GM18870 (cell line): ENCODE results near the gene RAB21.
A peak's percentile ranks its signal among the peaks of the same experiment; 100 is the strongest.

Experiments
- ATAC-seq: cut with Tn5 transposase; IDR thresholded peaks from one replicate; pipeline ENCODE4 v1.9.1; 2021; ENCODE audit warnings: moderate library complexity; ENCODE audit not compliant: unreplicated experiment

Gene RAB21, protein sequence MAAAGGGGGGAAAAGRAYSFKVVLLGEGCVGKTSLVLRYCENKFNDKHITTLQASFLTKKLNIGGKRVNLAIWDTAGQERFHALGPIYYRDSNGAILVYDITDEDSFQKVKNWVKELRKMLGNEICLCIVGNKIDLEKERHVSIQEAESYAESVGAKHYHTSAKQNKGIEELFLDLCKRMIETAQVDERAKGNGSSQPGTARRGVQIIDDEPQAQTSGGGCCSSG

DNA sequence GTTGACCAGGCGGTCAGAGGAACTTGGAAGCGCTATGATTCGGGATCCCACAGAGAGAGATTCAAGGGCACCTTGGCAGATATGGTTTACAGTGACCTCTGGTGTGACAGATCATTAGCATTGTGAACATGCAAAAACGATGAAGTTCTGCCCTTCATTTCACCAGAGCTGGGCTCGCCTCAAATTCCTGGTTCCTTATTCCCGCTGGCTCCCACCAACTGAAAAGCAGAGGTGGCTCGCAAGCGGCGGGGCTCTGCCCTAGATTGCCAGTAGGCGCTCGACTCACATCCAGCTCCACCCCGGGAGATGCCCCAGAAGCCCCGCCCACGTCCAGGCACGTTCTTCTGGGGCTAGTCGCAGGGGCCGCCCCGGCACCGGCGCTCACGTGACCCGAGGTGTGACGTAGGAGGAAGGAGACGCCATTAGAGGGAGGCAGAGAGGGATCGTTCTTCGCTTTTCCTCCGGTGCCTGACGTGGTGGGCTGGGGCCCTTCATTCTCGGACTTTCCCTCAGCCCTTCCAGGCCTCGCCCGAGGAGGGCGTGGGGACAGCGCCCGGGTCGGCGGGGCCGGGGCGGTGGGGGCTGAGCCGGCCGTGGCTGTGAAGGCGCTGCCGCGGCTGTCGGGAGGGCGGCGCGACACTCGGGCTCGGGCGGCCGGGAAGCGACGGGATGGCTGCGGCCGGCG is at the start of gene RAB21:
TSS of gene RAB21 (plus strand) at position 403 of the 685 bp plus-strand sequence. CDS start at position 670, 267 bp downstream.
- ATAC-seq, result peak; percentile 89

DNA sequence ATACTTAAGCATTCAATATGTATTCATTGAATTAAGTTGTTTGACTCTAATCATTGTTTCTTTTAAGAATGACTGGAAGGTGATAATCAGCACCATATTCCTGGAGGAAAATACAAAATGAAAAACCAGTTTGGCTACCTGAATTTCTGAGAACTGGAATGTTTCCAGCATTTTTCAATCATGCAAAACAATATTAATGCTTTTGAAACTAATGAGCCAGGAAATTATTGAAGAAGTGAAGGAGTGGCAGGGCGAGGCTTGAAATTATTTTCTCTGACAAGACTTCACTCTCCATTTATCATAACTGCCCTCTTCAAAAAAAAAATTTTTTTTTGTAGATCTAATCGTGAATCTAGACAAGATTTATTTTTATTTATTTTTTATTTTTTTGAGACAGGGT is 49.7 kb upstream of the RAB21 start:
- ATAC-seq, result no peak

DNA sequence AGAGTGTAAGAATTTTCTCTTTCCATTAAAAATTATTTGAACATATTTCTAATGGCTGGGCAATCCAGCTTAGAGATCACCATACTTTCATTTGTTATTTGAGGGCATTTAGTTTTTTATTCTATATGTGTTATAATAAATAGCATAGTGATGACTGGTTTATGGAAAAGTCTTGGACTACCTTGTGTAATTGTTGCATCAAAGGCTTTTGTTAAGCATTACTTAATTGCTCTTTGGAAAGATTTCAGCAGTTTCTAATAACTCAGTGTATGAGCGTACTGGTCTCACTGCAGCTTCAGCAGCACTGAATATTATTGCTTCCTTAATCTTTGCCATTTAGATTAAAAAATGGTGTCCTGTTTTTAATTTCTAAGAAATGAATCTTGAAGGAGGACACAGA is 46.0 kb upstream of the RAB21 start:
- no peak for ATAC-seq

DNA sequence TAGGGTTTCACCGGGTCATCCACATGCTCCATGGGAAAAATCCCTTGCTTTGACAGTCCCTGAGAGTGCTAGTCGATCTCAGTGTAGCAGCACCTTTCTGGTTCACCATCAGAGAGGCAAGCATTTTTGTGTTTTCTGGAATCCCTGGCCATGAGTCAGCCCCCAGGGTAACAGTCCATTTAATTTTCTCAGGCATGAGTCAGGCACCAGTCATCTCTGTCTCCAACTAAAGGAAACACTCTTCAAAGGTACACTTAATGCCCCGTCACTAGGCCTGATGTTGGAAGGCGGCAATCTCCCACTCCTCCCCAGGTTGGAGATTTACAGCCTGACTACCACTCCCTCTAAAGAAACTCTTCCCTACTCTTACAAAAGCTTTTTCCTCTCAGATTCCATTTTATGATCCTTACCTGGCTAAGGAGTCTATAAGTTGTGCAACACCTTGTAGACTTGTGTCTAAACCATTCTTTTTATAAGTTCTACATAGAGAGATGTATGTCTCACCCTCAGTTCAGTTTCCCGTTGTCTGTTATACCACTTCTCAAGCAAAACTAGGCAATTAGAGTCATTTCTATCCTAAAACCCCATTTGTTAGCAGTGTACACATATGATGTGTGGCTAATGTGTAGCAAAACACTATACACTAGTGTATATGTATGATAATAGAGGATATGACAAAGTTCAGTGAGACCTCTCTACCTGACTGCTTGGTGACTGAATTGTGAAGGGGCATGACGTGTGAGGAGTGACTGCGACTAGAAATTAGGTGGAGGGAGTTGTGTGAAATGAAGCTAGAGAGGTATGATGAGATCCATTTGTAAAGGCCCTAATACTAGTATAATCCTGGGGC is 44.2 kb upstream of the RAB21 start:
- no peak for ATAC-seq

DNA sequence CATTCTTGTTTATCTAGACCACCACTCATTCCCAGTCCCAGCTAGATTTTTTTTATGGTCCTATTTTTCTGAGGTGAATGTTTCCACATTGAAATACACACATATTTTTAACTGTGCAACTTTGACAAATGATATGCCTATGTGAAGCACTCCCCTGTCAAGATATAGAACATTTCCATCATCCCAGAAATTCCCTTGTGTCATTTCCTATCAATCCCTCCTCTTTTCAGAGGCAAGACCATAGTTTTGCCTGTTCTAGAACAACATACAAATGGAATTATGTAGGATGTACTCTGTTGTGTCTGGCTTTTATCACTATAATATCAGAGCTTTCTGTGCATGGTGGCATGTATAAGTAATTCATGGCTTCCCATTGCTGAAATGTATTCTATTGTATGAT is 36.1 kb upstream of the RAB21 start:
- no peak for ATAC-seq

GRCh38 chr12:71719647-71720370 is 34.9 kb upstream of the RAB21 start:
- ATAC-seq, result no peak

DNA sequence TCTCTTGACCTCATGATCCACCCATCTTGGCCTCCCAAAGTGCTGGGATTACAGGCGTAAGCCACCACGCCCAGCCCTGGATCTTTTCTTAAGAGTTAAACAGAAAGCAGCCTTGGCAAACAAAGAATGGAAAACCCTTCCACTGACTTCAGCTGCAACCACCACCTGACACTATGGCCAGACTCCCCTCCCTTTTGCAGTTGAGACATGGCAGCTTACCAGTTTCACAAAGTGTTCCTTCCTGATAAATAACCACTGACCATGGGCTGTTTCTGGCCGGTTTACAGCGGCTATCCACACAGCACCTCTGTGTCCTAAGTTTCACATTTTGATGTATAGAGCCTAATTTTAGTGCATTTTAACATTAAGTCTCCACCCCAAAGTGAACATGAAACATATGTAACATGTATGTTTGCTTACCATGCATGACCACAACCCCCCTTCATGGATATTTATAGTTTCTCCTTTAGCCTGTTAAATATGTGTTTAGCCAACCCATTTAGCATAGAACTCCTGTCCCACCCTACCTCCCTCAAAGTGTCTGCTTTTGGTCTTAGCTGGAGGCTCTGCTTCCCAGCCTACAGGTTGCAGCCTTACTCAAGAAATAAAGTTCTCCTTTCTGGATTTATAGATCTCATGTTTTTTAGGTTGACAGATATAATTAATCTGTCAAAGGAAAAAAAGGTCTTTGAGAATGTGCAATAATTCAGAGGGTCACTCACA is 32.7 kb upstream of the RAB21 start:
- no peak for ATAC-seq

DNA sequence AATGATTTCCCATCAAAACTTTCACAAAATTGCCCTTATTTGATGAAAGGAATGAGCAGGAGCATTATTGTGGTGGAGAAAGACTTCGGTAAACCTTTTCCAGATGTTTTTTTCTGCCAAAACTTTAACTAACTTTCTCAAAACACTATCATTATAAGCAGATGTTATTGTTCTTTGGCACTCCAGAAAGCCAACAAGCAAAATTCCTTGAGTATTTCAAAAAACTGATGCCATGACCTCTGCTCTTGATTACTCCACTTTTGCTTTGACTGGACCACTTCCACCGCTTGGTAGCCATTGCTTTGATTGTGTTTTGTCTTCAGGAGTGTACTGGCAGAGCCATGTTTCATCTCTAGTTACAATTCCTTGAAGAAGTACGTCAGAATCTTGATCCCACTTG is 29.7 kb upstream of the RAB21 start:
- ATAC-seq, result no peak

DNA sequence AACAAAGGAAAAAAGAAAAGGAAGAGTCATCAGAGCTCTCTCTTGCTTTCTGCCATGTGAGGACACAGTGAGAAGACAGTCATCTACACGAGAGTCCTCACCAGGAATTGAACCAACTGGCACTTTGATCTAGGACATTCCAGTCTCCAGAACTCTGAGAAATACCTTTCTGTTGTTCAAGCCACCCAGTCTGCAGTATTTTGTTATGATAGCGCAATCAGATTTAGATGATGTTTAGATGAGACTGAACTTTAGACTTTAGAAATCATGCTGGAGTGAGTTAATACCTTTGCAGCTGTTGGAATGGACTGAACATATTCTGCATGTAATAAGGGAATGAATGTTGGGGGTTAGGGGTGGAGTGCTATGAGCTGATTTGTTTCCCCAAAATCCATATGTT is 28.1 kb upstream of the RAB21 start:
- no peak for ATAC-seq

DNA sequence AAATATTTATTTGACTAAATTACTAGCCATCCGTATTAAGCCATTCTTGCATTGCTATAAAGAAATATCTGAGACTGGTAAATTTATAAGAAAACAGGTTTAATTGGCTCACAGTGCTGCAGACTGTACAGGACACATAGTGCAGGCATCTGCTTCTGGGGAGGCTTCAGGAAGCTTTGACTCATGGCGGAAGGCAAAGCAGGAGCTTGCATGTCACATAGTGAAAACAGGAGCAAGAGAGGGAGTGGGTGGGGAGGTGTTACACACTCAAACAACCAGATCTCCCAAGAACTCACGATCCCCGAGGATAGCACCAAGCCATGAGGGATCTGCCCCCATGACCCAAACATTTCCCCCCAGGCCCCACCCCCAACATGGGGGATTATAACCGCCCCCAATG is 26.7 kb upstream of the RAB21 start:
- ATAC-seq, result no peak

DNA sequence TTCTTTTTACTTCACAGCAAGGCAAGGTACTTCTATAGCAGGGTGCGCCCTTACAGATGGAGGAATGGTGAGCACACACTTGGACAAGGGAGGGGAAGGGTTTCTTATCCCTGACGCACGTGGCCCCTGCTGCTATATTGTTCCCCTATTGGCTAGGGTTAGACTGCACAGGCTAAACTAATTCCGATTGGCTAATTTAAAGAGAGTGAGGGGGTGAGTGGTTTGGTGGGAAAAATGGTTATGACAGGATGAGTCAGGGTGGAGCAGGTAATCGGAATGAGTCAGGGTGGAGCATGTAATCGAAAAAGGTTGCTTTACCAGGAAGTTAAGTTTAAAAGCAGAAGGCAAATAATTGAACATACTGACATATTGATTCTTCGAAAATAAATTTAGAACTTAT is 23.7 kb upstream of the RAB21 start:
- ATAC-seq, result no peak

DNA sequence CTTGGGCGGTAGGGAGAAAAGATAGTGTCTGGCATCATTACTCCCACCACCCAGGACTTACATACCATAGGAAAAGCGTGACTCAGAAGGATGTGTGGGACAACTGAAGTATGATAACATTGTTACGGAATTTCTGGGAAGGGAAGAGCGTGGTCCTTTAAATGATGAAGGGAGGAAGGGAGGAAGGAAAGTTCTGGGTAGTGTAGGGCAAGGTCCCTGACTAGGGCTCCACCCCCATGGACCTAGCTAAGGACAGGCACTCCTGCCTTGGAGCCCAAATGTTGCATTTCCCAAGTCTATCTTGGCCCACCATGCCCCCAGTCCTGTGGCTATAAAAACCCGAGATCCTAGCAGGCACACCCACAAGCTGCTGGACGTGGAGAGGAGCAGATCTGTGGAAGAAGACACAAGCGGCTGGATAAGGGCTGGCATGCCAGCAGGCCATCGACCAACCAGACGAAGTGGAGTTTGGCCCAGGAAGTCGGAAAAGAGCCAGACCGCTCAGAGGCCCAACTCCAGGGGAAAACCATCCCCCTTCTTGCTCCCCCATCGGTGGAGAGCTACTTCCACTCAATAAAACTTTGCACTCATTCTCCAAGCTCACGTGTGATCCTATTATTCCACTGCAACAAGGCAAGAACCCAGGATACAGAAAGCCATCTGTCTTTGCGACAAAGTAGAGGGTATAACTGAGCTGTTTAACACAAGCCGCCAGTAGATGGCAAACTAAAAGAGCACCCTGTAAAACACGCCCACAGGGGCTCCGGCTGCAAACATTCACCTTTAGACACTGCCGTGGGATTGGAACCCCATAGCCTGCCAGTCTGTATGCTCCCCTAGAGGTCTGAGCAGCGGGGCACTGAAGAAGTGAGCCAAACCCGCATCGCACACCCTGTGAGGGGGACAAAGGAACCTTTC is 23.0 kb upstream of the RAB21 start:
- ATAC-seq, result no peak

DNA sequence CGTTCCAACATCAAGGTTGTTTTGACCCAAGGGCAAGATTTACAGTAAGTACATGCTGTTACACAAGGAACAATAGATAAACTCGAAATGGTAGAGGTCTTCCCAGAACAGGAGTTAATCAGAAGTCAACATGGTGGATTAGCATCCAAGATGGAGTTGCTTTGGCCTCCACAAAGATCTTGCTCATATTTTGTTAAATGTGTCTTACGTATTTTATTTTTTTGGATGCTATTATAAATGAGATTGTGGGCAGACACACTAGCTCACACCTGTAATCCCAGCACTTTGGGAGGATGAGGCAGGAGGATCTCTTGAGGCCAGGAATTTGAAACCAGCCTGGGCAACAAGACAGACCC is 22.3 kb upstream of the RAB21 start:
- no peak for ATAC-seq

- no peak for ATAC-seq
These were observed 17.5 kb upstream of the RAB21 start for GRCh38 chr12:71737197-71737596.

- ATAC-seq, result no peak
These were observed 11.7 kb upstream of the RAB21 start for GRCh38 chr12:71742998-71743397.

- no peak for ATAC-seq
These were observed 10.0 kb upstream of the RAB21 start for GRCh38 chr12:71744522-71745300.

- ATAC-seq, result peak; percentile 85
These were observed 7.6 kb upstream of the RAB21 start for GRCh38 chr12:71746974-71747611.

GRCh38 chr12:71748081-71748850 is 6.4 kb upstream of the RAB21 start:
- ATAC-seq, result no peak
